GM19455 (cell line): Measurements from ENCODE around the gene GPR146.

Source experiments
- ATAC-seq: cut with Tn5 transposase; IDR thresholded peaks from one replicate; pipeline ENCODE4 v1.9.1; 2021; ENCODE audit not compliant: unreplicated experiment

GPR146 gene

DNA sequence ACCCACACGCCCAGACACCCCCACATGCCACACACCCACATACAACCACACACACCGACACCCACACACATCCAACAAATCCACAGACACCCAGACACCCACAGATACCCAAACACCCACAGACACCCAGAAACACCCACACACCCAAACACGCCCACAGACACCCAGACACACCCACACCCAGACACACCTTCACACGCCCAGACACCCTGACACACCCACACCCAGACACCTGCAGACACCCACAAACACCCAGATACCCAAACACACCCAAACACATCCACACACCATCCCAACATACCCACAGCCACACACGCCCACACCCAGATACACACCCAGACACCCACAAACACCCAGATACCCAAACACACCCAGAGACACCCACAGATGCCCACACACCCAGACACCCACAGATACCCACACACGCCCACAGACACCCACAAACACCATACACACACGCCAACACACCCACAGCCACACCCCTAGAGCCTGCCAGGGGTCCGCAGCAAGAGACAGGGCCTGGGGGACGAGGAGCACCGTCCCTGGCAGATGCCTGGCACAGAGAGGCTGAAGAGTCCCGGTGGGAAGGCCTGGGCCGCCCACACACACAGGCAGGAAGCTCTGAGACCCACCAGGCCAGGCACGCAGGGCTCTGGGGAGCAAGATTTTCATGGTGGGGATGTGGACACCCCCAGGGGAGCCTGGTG is 32.9 kb upstream of the GPR146 start:
- no peak for ATAC-seq

DNA sequence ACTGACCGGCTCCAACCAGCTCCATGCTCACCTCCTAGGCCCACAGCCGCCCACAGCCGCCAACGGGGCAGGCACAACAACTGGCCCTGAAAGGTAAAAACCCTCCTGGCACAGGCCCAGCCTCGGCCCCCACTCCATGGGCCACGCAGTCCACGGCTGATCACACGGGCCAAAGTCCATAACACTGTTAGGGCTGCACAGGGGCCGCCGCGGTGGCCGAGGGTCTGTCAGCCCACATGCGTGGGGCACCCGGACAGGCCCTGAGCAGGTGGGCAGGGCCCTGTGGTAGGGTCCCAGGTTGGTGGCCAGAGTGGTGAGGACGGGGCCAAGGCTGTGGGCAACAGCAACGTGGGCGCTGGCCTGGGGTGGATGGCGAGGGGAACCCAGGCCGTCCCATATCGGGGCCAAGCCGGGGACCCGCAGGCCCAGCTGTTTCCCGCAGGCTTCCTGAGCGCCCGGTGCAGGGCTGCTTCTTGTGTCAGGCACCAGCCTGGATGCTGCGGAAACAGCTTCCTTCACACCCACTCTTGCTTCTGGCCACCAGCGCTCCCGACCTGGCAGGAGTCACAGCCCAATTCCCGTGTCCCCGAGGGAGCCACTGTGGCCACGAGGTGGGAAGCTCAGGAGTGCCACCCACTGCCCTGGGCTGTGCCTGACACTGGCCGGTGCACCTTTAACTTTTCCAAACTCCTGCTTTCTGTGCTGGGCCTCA is 32.2 kb upstream of the GPR146 start:
- no peak for ATAC-seq

DNA sequence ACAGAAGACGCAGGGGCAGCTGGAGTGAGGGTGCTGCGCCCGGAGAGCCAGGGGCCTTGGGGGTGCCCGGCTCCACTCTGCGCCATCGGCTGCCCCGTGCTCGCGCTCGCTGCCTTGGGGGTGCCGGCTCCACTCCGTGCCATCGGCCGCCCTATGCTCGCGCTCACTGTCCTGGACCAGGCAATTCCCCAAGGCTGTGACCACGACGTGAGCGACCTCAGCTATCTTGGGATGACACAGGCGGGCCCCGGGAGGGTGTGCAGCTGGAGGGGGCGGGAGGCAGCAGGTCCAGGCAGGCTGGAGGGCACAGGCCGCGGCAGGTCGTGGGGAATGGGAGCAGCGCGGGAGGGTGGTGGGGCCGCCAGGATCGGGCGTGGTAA is 31.6 kb upstream of the GPR146 start:
- no peak for ATAC-seq

DNA sequence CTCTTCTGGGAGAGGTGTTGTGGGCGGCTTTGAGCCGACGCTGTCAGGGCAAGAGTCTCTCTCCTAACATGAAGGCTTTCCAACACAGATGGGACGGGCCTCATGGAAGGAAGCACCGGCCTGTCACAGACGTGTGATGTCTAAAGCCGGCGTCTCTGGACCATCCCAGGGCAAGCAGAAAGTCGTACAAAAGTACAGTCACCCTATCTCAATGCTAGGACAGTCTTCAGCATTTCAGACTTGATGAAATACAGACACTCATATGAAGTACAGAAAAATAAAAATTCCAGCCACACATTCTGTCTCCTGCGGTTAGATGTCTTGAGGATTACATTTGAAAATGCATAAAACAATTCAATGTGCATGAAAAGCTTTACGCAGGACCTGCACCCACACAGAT is 30.8 kb upstream of the GPR146 start:
- no peak for ATAC-seq

DNA sequence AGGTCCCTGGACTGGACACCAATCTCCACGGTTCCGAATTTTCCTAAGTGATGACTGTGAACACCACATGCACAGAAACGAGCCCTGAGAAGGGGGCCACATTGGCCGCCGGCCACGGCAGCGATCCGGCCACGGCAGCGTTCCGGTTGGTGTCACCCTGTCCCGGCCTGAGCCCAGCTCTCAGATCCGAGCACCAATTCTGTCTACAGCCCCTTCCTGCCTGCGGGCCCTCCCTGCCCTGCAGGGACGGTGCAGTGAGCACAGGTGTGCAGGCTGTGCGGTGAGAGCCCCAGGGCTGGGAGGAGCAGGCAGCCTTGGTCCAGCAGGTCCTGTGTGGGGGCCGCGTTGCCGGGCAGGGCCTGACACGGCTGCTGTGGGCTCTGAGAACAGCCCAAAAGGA is 29.7 kb upstream of the GPR146 start:
- ATAC-seq = no peak

DNA sequence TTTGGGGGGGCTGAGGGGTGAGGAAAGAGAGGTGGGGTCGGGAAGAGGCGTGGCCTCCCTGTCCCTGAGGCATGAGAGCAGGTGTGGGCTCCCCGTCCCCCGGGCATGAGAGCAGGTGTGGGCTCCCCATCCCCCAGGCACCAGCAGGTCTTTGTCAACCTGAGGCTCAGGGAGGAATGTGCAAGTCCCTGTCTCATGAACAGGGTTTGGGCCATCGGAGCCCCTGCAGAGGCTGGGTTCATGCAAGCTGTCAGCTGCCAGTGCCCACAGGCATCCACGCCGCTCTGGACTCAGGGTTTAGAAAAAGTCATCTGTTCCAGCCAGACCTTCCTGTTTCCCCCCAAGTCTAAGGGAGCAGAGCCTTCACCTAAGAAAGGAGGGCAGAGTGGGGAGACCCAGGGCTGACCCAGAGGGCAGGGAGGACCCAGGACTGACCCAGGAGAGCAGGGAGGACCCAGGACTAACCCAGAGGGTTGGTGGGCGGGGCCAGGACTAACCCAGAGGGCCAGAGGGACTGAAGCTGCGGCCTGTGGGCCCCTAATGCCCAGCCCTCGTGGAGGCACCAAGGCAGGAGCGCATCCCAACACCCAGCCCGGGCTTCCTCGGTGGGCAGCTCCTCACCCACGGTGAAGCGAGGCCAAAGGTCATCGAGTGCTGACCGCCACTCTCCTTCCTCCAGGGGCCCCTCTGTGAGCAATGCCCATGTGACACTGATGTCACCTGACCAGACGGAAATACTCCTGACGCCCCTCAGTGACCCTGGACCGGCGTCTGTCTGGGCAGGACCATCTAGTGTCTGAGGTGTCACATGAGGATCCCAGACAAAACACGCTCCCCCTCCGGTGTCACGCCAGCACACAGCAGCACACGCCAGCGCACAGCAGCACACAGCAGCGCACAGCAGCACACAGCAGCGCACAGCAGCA is 28.9 kb upstream of the GPR146 start:
- ATAC-seq = no peak

DNA sequence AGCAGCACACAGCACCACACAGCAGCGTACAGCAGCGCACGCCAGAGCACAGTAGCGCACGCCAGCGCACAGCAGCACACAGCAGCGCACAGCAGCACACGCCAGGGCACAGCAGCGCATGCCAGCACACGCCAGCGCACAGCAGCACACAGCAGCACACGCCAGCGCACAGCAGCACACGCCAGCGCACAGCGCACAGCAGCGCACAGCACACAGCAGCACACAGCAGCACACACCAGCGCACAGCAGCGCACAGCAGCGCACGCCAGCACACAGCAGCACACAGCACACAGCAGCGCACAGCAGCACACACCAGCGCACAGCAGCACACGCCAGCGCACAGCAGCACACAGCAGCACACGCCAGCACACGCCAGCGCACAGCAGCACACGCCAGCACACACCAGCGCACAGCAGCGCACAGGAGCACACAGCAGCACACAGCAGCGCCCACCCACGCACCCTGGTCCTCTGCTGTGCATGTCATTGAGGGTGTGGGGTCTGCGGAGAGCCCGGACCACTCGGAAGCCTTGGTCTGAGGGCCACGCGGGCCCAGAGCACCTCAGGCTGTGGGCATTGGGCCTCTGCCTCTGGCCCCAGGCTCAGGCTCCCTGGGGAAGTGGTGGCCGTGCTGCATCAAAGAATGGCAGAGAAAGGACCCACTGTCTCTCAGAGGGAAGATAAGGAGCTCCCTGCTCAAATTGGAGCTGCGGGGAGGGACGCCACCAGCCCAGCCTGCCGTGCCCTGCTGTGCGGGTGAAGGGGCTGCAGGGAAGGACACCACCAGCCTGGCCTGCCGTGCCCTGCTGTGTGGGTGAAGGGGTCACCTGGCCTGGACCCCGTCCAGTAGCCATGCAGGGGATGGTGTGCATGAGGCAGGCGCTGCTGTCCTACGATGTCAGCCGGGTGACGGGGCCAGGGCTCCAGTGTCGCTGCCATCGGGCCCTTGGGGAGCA is 27.5 kb upstream of the GPR146 start:
- no peak for ATAC-seq

DNA sequence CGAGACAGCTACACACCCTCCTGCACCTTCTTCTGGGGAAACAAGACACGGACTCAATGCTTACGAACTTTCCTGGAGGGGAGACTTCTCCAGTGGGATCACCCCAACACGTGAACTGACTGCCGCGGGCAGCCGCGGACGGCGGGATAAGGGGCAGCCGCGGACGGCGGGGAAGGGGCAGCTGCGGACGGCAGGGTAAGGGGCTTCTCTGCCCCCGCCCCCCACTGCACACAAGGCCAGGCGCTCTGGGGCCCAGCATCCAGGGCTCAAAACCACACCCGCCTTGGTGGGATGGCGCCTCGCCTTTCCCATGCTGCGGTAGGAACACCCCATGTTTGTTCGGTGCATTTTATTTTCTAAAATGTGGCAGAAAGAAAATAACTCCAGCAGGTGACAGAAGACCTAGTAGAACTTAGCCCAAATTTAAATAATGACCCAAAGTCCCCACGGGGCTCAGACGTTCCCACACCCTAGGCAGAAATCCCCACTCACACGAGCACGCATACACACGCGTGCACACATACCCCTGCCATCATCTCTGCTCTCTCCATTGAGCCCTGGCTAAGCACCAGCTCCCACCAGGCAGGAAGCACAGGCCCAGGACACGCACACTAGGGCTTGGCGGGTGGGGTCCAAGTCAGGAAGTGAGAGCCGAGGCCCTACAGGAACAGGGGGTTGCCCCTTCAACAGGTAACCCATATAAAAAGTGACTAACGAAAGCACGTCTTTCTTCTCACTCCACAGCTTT is 26.6 kb upstream of the GPR146 start:
- ATAC-seq = no peak

DNA sequence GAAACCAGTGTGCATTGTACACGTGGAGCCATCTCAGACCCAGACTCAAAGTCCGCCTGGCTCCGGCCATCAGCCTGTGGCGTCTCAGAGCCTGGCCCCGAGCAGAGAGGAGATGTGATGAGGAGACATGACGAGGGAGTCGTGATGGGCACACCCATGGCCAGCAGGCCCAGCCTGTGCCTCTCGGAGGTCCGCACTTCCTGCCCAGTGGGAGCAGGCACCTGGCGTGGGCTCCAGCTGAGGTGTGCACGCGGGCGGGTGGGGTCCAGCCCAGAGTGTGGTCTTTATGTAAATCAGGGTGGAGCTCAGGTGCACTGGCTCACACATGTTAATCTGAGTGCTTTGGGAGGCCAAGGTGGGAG is 26.0 kb upstream of the GPR146 start:
- ATAC-seq = no peak

DNA sequence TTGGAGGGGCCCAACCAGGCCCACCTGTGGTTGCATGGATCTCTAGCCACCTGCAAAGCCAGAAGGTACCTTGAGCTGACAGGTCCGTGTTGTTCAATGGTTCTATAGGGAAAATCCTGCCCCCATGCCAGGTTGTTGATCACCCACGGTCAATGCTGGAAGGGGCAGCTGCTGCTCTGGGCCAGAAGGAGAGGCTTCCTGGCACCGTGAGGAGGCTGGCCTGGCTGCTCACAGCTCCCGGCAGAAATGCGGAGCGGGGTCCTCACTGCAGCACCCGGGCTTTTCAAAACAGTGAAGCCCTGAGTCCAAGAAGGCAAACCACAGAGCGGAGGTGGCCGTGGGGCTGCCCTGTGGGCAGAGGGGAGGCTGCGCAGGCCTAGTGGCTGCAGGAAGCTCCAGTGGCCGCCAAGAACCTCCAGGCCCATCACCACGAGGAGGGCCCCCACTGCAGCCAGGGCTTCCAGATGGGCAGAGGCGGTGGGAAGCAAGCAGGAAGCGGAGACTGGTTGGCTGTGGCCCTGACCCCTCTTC is 25.0 kb upstream of the GPR146 start:
- ATAC-seq = no peak

DNA sequence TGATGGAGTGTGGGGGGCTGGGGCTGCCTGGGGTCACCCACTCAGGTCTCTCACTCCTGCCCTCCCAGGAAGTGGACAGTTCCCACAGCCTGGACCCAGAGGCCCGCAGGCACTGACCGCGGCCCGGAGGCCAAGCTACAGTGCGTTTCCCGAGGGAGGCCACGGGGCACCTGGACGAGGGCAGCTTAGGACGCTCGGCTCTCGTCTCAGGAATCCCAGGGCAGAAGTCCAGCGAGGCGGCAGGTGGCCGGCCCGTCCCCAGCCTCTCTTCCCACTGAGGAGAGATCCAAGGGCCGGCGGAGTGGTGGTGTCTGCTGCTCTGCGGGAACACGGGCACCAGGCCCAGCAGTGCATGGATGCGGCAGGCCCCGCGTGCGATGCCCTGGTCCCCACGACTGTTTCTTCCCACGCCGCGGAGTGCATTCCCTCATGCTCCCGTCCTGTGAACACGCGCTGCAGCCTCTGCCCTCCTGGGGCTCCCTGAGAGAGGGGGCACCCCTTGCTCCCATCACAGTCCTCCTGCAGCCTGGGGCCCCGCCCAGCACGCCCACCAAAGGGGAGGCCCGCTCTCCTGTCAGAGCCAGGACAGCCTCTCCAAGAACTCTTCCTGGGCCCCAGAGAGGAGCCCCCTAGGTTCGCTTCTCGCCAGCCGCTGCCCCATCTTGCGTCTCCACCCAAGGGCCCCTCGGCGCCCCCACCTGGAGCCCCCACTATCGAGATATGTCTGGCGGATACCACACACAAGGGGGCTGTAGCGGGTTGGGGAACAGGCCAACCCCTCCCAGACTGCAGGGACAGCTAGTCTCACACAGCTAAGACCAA is 24.3 kb upstream of the GPR146 start:
- ATAC-seq = no peak

DNA sequence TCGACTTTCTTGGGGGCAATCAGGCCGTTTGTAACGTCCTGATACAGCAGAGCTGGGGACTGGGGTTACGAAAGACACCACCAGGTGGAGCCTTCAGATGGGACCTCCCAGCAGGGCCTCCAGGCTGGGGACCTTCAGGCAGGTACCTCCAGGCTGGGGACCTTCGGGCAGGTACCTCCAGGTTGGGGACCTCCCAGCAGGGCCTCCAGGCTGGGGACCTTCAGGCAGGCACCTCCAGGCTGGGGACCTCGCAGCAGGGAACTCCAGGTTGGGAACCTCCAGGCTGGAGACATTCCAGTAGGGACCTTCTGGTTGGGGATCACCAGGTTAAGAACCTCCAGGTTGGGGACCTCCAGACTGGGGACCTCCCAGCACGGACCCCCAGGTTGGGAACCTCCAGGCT is 23.5 kb upstream of the GPR146 start:
- no peak for ATAC-seq

DNA sequence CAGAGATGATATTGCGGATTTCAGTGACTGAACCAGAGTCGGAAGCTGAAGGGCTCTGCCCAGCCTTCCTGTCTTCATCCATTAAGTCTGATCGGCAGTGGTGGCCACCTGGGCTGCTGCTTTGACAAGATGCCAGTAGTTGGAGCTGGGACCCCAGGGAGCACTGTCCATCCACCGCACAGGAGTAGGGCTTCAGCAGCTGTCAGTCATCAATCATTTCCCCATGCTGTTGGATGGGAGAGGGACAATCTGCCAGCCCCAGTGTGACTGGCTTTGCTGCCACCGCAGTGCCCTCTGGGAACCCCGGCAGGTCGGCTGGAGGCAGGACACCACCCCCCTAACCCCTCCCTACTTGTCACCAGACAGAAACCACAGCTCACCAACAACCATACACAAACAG is 23.0 kb upstream of the GPR146 start:
- no peak for ATAC-seq

DNA sequence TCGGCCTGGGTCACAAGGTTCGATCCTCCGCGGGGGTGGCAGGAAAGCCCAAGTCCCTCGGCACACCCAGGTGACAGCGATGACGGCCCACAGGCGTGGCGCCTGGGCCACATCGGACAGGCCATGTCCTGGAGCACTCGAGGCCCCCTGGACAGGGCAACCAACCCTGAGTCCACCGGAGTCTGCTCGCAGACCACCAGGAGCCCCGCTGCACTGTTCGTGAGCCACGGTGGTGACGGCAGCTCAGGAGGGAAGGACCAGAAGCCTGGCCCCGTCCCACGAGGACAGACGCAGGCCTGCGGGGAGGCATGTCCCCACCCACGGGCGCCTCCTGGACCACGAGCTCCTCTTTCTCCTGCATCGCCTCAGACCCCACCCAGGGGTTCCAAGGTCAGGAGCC is 22.4 kb upstream of the GPR146 start:
- no peak for ATAC-seq

DNA sequence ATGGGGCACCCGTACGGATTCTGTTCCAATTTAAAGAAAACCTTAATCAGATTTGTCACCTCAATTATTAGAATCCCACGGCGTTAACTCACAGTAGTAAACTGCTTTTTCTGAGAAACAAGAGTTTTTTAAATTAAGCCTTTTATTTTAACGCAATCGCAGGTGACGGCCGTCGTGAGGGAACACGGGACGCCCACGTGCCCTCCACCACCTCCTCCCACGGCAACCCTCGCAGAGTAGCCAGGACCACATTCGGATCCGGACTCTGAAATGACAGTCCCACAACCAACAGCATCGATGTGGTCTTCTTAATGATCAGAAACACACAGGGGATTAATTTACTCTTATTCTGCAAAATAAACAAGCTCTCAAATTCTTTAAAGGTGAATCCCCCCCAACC is 22.0 kb upstream of the GPR146 start:
- no peak for ATAC-seq

DNA sequence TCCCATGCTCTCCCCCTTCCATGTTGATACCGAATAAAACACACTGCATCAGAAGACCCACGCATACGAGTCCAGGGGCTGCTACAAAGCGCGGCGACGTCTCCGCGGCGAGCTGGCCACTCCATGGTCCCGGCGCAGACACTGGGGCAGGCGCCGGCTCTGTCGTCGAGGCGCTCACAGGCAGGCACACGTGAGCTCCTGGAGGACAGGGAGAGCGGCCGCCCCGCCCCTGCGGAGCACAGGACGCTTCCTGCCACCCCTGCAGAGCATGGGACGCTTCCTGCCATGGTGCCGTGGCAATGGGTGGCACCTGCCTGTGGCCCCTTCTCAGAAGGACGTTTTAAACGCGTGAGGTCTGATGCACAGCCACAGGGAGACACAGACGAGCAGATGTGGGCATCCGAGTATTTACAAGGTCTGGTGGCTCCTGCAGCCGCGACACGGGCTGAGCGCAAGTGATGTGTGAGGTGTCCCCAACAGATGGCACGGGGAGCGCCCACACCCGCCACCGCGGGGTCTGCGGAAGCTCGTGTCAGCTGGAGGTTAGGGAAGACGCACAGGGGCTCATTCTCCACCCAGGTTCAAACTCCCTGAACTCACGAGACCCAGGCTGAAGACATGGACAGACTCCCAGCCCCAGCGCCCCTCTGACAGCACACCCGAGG is 21.4 kb upstream of the GPR146 start:
- ATAC-seq = no peak

DNA sequence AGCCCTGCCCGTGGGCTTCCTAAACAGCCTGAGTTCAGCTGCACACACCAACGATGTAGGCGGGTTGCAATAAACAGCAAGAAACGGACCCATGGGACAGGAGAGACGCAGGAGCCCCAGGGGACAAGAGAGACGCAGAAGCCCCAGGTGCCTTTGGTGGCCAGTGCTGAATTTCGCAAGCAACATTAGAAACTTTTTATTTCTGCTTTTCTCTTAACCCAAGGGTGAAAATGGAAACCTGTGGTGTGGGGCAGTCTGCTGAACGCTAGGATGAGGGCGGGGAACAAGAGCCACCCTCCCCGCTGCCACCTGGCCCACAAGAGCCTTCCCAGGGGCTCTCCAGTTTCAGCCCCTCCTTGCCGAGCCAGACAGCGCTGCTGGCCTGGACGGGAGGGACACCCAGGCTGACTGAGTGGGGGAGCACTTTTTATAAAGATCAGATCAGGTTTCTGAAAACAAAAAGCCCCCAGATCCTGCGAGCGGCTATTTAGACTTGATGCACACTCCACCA is 20.0 kb upstream of the GPR146 start:
- peak; percentile 51 for ATAC-seq
